Adrenal gland (tissue), 12 donors: ENCODE data around the gene SWI5. TPM values are rescaled to one million over a fixed set of nuclear protein-coding genes. Genes with fewer than 3 reads are reported as not detected.

Experiments used
- DNase-seq, 7 donors: peaks; one replicate each; pipeline ENCODE4 v3.0.0-alpha.2; 2019 to 2020
- H3K27ac ChIP-seq, 5 donors: fragments of 200-600 bp; sonication (generic) in 4 of 5; 1 replicate in 3 of 5; 2 replicates in 2 of 5; pipeline versions ENCODE4 v1.5.1 to v1.8.0; 2016 to 2020; ENCODE audit warnings: mild to moderate bottlenecking in 1 of 5
- H3K27me3 ChIP-seq: fragments of 200-600 bp; 2 replicates; pipeline ENCODE4 v1.8.0; 2021
- H3K36me3 ChIP-seq, 2 donors: fragments of 200-600 bp; replicated peaks in 1 of 2; 1 replicate in 1 of 2; 2 replicates in 1 of 2; pipeline versions ENCODE4 v1.5.1 to v1.8.0; 2018 to 2022
- H3K4me1 ChIP-seq, 2 donors: fragments of 200-600 bp; replicated peaks in 1 of 2; 1 replicate in 1 of 2; 2 replicates in 1 of 2; pipeline versions ENCODE4 v1.5.1 to v1.8.0; 2018 to 2021
- H3K4me3 ChIP-seq, 4 donors: fragments of 200-600 bp; sonication (generic) in 3 of 4; one replicate each; pipeline ENCODE4 v1.5.1; 2016 to 2018
- H3K9me3 ChIP-seq, 3 donors: fragments of 200-600 bp; sonication (generic) in 1 of 3; replicated peaks in 1 of 3; 1 replicate in 2 of 3; 2 replicates in 1 of 3; pipeline versions ENCODE4 v1.5.1 to v1.8.0; 2016 to 2021
- POLR2A ChIP-seq, 2 donors: fragments of 450-650 bp; IDR thresholded peaks; one replicate each; pipeline ENCODE4 v1.6.1; 2017; ENCODE audit warnings: antibody characterized with exemption in 2 of 2, mild to moderate bottlenecking in 2 of 2, moderate library complexity in 1 of 2
- WGBS, 4 donors: extraction: QIAGEN DNeasy Blood & Tissue Kit in 2 of 4; methylation state at CpG; one replicate each; pipeline versions ENCODE4 v1.1.5 to v1.1.7; 2013 to 2017; 5-methylcytosine and 5-hydroxymethylcytosine counted together
- intact Hi-C, 2 donors: fragments of 100-400 bp; cut with DNase I; formaldehyde crosslinking; loops; one replicate each; pipeline versions ENCODE4 v1.14.1 to v1.15.0; 2022 to 2023
- polyA plus RNA-seq, 3 donors: library from polyadenylated mRNA; stranded (reverse); fragments of 200-250 nt in 2 of 3; fragments of 350-450 nt in 1 of 3; fragmentation: Illumina TruSeq in 1 of 3; extraction: RNeasy Lipid Tissue Mini Kit (QIAGEN cat#74804) in 1 of 3; gene quantifications; one replicate each; pipeline ENCODE4 v1.2.3, GENCODE V29; 2013 to 2014
- total RNA-seq, 9 donors: library from RNA; depleted of rRNA in 4 of 9; stranded (reverse); fragments of >200 nt in 4 of 9; fragments of 120-200 nt in 1 of 9; fragmentation: NEBNext Ultra II Directional in 1 of 9; extraction: Animal tissue kit (Norgen Biotek cat#: 25700) in 1 of 9; gene quantifications; one replicate each; pipeline versions ENCODE4 v1.1.0 to v1.2.4, GENCODE V29; 2013 to 2023
- TF ChIP-seq, protein P1 (sequence below), 6 experiments: fragments of 450-650 bp in 4 of 6; fragments of 200-600 bp in 2 of 6; sonication (generic) in 1 of 6; IDR thresholded peaks; 1 replicate in 5 of 6; 2 replicates in 1 of 6; pipeline versions ENCODE4 v1.5.1 to v1.8.0; 2016 to 2021; ENCODE audit warnings: antibody characterized with exemption in 6 of 6, mild to moderate bottlenecking in 2 of 6, moderate library complexity in 1 of 6
- donor health status: healthy with polysubstance abuse.
- donor health status: Bipolar disorder and iron deficiency.
- donor health status: DM: yes; HTN: yes; CAD: no.
- donor health status: DM: no; HTN: no; CAD: no.
- donor health status: DM: no; HTN: no; CAD: no.
- donor health status: DM: yes; HTN: yes; CAD: no.

SWI5 gene
- total and polyA plus RNA-seq, 12 donors: 17.7 to 58.9 (median 26.4) TPM

DNA sequence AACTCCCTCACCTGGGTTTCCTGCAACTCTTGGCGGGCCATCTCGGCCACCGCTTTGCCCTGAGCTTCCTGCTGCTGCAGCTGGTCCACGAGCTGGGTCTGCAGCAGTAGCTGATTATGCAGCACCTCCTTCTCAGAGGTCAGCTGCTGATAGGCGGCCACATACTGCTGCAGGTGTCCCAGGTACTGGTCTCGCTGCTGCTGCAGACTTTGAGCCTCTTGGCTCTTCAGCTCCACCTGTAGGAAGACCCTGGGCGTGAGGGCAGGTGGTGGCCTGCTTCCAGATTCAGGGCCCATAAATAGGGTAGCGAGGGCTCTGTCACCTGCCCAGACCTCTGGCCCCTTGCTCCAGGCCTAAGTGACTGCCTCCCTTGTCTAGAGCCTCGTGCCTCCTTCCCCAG, 16.9 kb upstream of the SWI5 start:
- intact Hi-C loops: no loop called here
- no peak for DNase-seq
- TF ChIP-seq, protein P1, sequence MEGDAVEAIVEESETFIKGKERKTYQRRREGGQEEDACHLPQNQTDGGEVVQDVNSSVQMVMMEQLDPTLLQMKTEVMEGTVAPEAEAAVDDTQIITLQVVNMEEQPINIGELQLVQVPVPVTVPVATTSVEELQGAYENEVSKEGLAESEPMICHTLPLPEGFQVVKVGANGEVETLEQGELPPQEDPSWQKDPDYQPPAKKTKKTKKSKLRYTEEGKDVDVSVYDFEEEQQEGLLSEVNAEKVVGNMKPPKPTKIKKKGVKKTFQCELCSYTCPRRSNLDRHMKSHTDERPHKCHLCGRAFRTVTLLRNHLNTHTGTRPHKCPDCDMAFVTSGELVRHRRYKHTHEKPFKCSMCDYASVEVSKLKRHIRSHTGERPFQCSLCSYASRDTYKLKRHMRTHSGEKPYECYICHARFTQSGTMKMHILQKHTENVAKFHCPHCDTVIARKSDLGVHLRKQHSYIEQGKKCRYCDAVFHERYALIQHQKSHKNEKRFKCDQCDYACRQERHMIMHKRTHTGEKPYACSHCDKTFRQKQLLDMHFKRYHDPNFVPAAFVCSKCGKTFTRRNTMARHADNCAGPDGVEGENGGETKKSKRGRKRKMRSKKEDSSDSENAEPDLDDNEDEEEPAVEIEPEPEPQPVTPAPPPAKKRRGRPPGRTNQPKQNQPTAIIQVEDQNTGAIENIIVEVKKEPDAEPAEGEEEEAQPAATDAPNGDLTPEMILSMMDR (IDR thresholded peaks at IDR 0.05): no peak
- no peak for TF ChIP-seq POLR2A (IDR thresholded peaks at IDR 0.05)
- no peaks in the 10 kb centered on the region for H3K27me3 ChIP-seq
- H3K9me3 ChIP-seq: no peaks in the 10 kb centered on the region
- WGBS, 4 donors: 83 to 92% (median 87%) methylated on average over 6 to 9 of the region's 9 CpGs
- H3K27ac ChIP-seq: no peak overlapping the region
- H3K4me3 ChIP-seq: no peak overlapping the region
- peaks cover 0 to 72% of the 10 kb centered on the region in 2 donors for H3K36me3 ChIP-seq
- H3K4me1 ChIP-seq: no peaks in the 10 kb centered on the region

DNA sequence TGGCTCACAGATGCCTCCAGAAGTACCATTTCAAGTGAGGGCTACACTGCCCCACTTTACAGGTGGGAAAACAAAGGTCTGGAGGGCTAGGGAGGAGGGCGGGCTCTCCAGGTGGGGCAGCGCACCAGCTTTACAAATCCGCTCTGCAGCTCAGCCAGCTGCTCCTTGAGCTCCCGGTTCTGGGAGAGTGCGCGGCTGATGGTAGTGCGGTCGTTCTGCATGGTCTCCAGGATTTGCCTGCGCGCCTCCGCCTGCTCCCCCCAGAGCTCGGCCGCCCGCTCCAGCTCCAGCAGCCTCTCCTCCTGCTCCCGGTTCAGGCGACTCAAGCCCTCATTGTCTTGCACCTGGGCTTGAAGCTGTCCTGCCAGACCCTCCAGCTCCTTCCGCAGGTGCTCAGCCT, 15.7 kb upstream of the SWI5 start:
- H3K36me3 ChIP-seq: peaks cover 0 to 80% of the 10 kb centered on the region in 2 donors
- TF ChIP-seq POLR2A (IDR thresholded peaks at IDR 0.05): no peak
- TF ChIP-seq, protein P1 (IDR thresholded peaks at IDR 0.05): no peak
- DNase-seq: no peak
- no peaks in the 10 kb centered on the region for H3K27me3 ChIP-seq
- intact Hi-C loops: no loop called here
- H3K4me3 ChIP-seq: no peak overlapping the region
- no peaks in the 10 kb centered on the region for H3K4me1 ChIP-seq
- 92 to 96% (median 96%) methylated on average over 7 to 17 of the region's 17 CpGs for WGBS, 4 donors
- H3K9me3 ChIP-seq: no peaks in the 10 kb centered on the region
- H3K27ac ChIP-seq: no peak overlapping the region

DNA sequence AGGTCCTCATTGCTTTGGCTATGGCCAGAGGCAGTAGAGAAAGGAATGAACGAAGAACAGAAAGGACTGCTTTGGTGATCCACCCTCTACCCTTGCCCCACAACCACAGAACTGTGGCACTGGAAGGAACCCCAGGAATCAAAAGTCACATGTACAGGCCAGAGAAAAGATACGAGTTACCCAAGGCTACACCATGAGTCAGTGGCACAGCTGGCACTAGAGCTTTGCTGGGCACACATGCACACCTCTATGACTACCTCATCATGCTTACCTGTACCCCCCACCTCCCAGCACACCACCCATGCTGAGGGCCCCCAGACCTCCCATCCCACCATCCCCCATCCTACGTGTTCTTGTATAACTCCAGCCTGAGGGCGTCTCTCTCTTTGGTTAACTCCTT, 13.4 kb upstream of the SWI5 start:
- TF ChIP-seq POLR2A (IDR thresholded peaks at IDR 0.05): no peak
- TF ChIP-seq, protein P1 (IDR thresholded peaks at IDR 0.05): no peak
- whole genome bisulfite sequencing, 4 donors: 44 to 59% (median 48%) methylated on average over 4 of the region's 4 CpGs
- no peaks in the 10 kb centered on the region for H3K4me1 ChIP-seq
- no peaks in the 10 kb centered on the region for H3K9me3 ChIP-seq
- intact Hi-C loops: no loop called here
- H3K27me3 ChIP-seq: no peaks in the 10 kb centered on the region
- peaks cover 0 to 73% of the 10 kb centered on the region in 2 donors for H3K36me3 ChIP-seq
- H3K27ac ChIP-seq: peak overlapping the region in 1 of 5 donors; percentile 16
- peak in 4 of 7 donors; percentile 53 to 58 (median 56) for DNase-seq
- no peak overlapping the region for H3K4me3 ChIP-seq

DNA sequence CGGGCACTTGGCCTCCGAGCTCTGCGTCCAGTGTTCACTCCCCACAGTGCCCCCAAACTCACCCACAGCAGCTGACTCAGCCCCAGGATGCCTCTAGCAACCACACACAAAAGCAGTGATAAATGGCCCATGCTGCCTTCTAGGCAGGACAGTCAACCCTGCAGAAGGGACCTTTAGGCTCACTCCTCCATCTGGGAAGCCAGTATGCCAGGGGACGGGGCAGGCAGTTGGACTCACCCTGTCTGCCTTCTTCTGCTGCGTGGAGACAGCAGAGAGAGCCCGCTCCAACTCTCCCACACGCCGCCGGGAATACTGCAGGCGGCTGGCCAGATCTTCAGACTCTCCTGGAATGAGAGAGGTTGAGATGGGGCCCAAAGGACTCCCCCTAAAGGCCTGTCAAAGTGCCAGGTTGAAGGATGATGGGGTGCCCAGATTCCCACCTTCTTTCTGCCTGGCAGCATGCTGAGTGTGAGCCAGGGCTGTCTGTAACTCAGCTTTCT, 10.7 kb upstream of the SWI5 start:
- no peak for TF ChIP-seq POLR2A (IDR thresholded peaks at IDR 0.05)
- no peaks in the 10 kb centered on the region for H3K9me3 ChIP-seq
- no peaks in the 10 kb centered on the region for H3K4me1 ChIP-seq
- 89 to 100% (median 93%) methylated on average over 6 to 10 of the region's 10 CpGs for WGBS, 4 donors
- no peak overlapping the region for H3K4me3 ChIP-seq
- DNase-seq: no peak
- no peaks in the 10 kb centered on the region for H3K27me3 ChIP-seq
- H3K36me3 ChIP-seq: peaks cover 0 to 62% of the 10 kb centered on the region in 2 donors
- no peak overlapping the region for H3K27ac ChIP-seq
- intact Hi-C loops: no loop called here

DNA sequence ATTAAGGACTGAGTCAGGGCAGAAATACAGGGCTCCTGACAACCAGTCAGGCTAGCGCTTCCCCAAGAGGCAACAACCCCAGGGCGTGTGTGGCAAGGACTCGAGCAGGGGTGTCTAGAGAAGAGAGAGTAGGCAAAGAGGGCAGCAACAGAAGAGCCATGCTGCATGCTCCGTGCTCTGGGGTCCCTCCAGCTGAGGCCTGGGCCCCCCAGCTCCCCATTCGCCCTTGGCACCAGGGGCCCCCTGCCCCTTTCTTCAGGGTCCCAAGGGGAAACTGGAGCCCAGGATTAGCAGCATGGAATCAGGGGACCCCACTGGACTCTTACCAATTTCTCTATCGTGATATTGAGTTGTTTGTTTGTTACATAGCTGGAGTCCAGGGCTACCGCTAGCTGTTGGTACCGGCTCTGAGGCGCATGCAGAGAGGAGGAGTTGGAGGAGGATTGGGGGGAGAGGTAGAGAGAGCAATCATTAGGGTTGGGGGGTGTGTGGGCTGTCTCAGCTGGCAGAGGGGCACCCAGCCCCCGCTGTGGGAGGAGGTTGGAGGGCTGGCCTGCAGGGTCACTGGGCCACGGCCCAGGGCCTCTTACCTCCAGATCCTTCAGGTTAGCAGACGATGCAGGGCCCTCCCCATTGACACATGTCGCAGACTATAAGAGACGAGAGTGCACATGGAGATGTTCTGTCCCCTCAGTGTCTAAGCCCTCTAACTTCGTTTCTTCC, 9.0 kb upstream of the SWI5 start:
- Histone ChIP-seq H3K36me3 (peaks cover 0 to 60% of the 10 kb centered on the region in 2 donors), H3K9me3 (no peaks in the 10 kb centered on the region), H3K27me3 (no peaks in the 10 kb centered on the region), H3K27ac (no peak overlapping the region), H3K4me1 (no peaks in the 10 kb centered on the region), H3K4me3 (no peak overlapping the region)
- no peak for DNase-seq
- 90 to 92% (median 92%) methylated on average over 13 to 15 of the region's 15 CpGs for WGBS, 4 donors
- TF ChIP-seq POLR2A (IDR thresholded peaks at IDR 0.05): no peak
- TF ChIP-seq, protein P1 (IDR thresholded peaks at IDR 0.05): no peak
- intact Hi-C loops: no loop called here
